Activated CD8-positive, alpha-beta memory T cell treated with anti-CD3 and anti-CD28 coated beads, Interleukin-2, amount 50 U/mL, for 4 hours (primary cell): ENCODE results near the gene OR10H4.
"Not testable (repeated sequence)": the region's sequence is repeated elsewhere in the genome, so short reads cannot be mapped to it uniquely, and the experiment has no call there.

ENCODE experiments used
- DNase-seq: peaks from one replicate; pipeline ENCODE4 v3.0.0-alpha.2; 2020

The OR10H4 gene

GRCh38 chr19:15944401-15944800 lies 4.4 kb upstream of the OR10H4 start:
- no peak for DNase-seq

- DNase-seq: no peak
Measured at GRCh38 chr19:15945301-15945700, 3.5 kb upstream of the OR10H4 start.

GRCh38 chr19:15954820-15955219 lies 6.0 kb downstream of the OR10H4 start:
- no peak for DNase-seq

GRCh38 chr19:15962319-15962718 lies 13.5 kb downstream of the OR10H4 start:
- no peak for DNase-seq

- DNase-seq: no peak
Measured at GRCh38 chr19:15964231-15964630, 15.4 kb downstream of the OR10H4 start.

- no peak for DNase-seq
Measured at GRCh38 chr19:15971224-15971780, 22.5 kb downstream of the OR10H4 start.

- DNase-seq: not testable (repeated sequence)
Measured at GRCh38 chr19:15972043-15972442, 23.2 kb downstream of the OR10H4 start.

- no peak for DNase-seq
Measured at GRCh38 chr19:15974856-15975255, 26.0 kb downstream of the OR10H4 start.

- DNase-seq: no peak
Measured at GRCh38 chr19:15976836-15977689, 28.3 kb downstream of the OR10H4 start.

- DNase-seq: no peak
Measured at GRCh38 chr19:15977690-15978089, 28.9 kb downstream of the OR10H4 start.

- no peak for DNase-seq
Measured at GRCh38 chr19:15979293-15979692, 30.5 kb downstream of the OR10H4 start.

GRCh38 chr19:15985831-15986230 lies 37.0 kb downstream of the OR10H4 start:
- not testable (repeated sequence) for DNase-seq

- DNase-seq: no peak
Measured at GRCh38 chr19:15986701-15987100, 37.9 kb downstream of the OR10H4 start.

GRCh38 chr19:15989889-15990288 lies 41.1 kb downstream of the OR10H4 start:
- no peak for DNase-seq

GRCh38 chr19:15991602-15992001 lies 42.8 kb downstream of the OR10H4 start:
- no peak for DNase-seq

GRCh38 chr19:15992014-15992413 lies 43.2 kb downstream of the OR10H4 start:
- no peak for DNase-seq

- no peak for DNase-seq
Measured at GRCh38 chr19:15995536-15995935, 46.7 kb downstream of the OR10H4 start.

GRCh38 chr19:15998166-15998565 lies 49.4 kb downstream of the OR10H4 start:
- no peak for DNase-seq
